GM23248 (cell line): ENCODE measurements around the gene XPC.

Experiments used
- EZH2 ChIP-seq: fragments of 200-600 bp; sonication (generic); IDR thresholded peaks from 2 replicates; pipeline ENCODE4 v1.6.1; 2018; ENCODE audit warnings: antibody characterized with exemption, mild to moderate bottlenecking; ENCODE audit not compliant: insufficient read depth, poor library complexity, severe bottlenecking
- EZH2phosphoT487 ChIP-seq: fragments of 200-600 bp; sonication (generic); IDR thresholded peaks from 2 replicates; pipeline ENCODE4 v1.6.1; 2018; ENCODE audit warnings: antibody characterized with exemption, moderate library complexity, mild to moderate bottlenecking, low read depth; ENCODE audit not compliant: insufficient read depth

DNA sequence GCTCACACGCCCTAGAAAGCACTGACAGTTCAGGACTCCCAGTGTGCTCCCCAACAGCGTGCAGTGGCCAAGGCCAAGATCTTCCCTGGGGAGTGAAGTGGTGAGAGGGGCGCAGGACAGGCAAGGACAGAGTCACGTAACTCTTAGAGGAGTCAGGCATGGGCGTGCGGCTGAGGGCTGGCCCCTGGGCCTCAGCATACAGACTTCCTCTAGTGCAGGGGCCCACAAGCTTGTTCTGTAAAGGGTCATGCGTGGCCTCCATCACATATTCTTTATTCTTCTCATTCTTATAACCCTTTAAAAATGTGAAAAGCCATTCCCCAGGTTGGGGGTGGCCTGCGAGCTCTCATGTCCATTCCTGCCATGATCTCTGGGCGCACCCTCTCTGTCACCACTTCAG is 28.3 kb downstream of the XPC start:
- TF ChIP-seq EZH2phosphoT487, result no peak
- no peak for TF ChIP-seq EZH2
